Caco-2 (cell line): ENCODE measurements around the gene LRRC8B. TPM values are rescaled to one million over a fixed set of nuclear protein-coding genes. Genes with fewer than 3 reads are reported as not detected.
A peak's percentile ranks its signal among the peaks of the same experiment; 100 is the strongest.

ENCODE experiments used
- BruUV-seq: library from RNA; stranded (reverse); fragments of 400-500 nt; replicated peaks from 2 replicates; lab custom pipeline; 2021; lab: Mats Ljungman, UMichigan
- CTCF ChIA-PET: fragments of 300-600 bp; sonication (Branson Sonifier 250); formaldehyde crosslinking; loops from one replicate; lab custom pipeline; 2022; ENCODE audit warnings: antibody characterized with exemption; lab: Charles Lee
- POLR2A ChIA-PET: fragments of 300-600 bp; sonication (Branson Sonifier 250); formaldehyde crosslinking; loops from one replicate; lab custom pipeline; 2022; ENCODE audit warnings: antibody characterized with exemption; lab: Charles Lee
- DNase-seq, 2 experiments: peaks; one replicate each; pipeline versions ENCODE4 v3.0.0 to v3.0.0-alpha.2; 2020 to 2022
- H3K27me3 ChIP-seq: replicated peaks from 2 replicates; pipeline ENCODE4 v1.6.0; 2011; ENCODE audit warnings: low read length; ENCODE audit not compliant: control insufficient read depth, insufficient read depth
- H3K36me3 ChIP-seq: 2 replicates; pipeline ENCODE4 v1.5.1; 2011; ENCODE audit warnings: low read length; ENCODE audit not compliant: control insufficient read depth, insufficient read depth
- H3K4me1 ChIP-seq: fragments of 250-450 bp; sonication (Bioruptor Pico); 2 replicates; pipeline ENCODE4 v1.5.1; 2020; ENCODE audit warnings: mild to moderate bottlenecking
- H3K4me3 ChIP-seq: 2 replicates; pipeline ENCODE4 v1.5.1; 2011; ENCODE audit warnings: low read depth, mild to moderate bottlenecking, control low read depth, low read length
- H3K9me3 ChIP-seq: fragments of 250-450 bp; sonication (Bioruptor Pico); 2 replicates; pipeline ENCODE4 v1.5.1; 2020; ENCODE audit warnings: mild to moderate bottlenecking, moderate library complexity
- H3K27ac Mint-ChIP-seq: one replicate; pipeline ENCODE4 v1.8.0; 2022; ENCODE audit warnings: mixed read lengths; ENCODE audit not compliant: unreplicated experiment
- H3K27me3 Mint-ChIP-seq: one replicate; pipeline ENCODE4 v1.8.0; 2022; ENCODE audit warnings: mixed read lengths; ENCODE audit not compliant: insufficient read depth, unreplicated experiment
- H3K36me3 Mint-ChIP-seq: one replicate; pipeline ENCODE4 v1.8.0; 2022; ENCODE audit warnings: mild to moderate bottlenecking, mixed read lengths; ENCODE audit not compliant: insufficient read depth, unreplicated experiment
- H3K4me1 Mint-ChIP-seq: one replicate; pipeline ENCODE4 v1.8.0; 2022; ENCODE audit warnings: low read depth, mixed read lengths; ENCODE audit not compliant: unreplicated experiment
- H3K4me3 Mint-ChIP-seq: one replicate; pipeline ENCODE4 v1.8.0; 2022; ENCODE audit warnings: mild to moderate bottlenecking, moderate library complexity, mixed read lengths; ENCODE audit not compliant: unreplicated experiment
- H3K9me3 Mint-ChIP-seq: one replicate; pipeline ENCODE4 v1.8.0; 2022; ENCODE audit warnings: mixed read lengths; ENCODE audit not compliant: unreplicated experiment
- intact Hi-C: fragments of 100-400 bp; cut with micrococcal nuclease; formaldehyde crosslinking; loops from one replicate; pipeline ENCODE4 v1.10.0; 2022; ENCODE audit not compliant: unreplicated experiment
- total RNA-seq: library from RNA; stranded (reverse); gene quantifications from 2 replicates; pipeline ENCODE4 v1.2.3, GENCODE V29; 2022
- TF ChIP-seq, protein P1 (sequence below), 2 experiments: fragments of 200-600 bp in 1 of 2; IDR thresholded peaks; 1 replicate in 1 of 2; 2 replicates in 1 of 2; pipeline versions ENCODE4 v1.5.1 to v1.8.0; 2011 to 2022; ENCODE audit warnings: antibody characterized with exemption in 1 of 2, control low read depth in 1 of 2, inconsistent platforms in 1 of 2, low read depth in 1 of 2, low read length in 1 of 2, mild to moderate bottlenecking in 1 of 2, moderate library complexity in 1 of 2; ENCODE audit not compliant: insufficient read depth in 1 of 2, severe bottlenecking in 1 of 2, unreplicated experiment in 1 of 2

The LRRC8B gene
- total RNA-seq, 1 experiment from 2014 or later: 10.8 TPM

DNA sequence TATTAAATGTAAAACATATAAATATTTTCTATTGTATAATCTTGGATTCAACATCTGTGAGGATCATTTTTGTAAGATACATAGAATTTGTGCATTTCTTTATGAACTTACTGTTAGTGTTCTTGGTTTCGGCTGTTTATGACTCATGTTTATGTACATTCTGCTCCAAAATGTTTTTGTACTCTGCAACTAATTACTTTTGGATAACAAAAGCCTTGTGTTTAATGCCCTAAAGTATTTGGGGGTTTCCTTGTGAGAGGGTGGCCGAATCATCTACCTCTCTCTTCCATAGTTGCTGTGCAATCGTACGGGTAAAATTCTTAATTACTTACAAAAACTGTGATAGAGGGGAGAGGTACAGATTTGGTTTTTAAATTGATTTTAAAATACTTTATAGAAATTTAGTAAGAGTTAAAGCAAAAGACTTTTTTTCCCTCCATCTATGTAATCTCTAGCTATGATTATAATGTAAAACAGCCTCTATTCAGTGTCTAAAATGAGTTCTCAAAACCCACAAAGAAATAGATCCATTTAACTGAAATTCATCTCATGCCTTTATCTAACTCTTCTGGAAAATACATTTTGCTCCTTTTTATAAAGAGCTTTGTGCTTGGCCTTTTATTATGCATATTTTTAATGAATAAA is 69.6 kb downstream of the LRRC8B start:
- Mint-ChIP-seq H3K9me3 (no peaks in the 10 kb centered on the region), H3K4me3 (no peak overlapping the region), H3K27ac (no peak overlapping the region), H3K36me3 (no peaks in the 10 kb centered on the region), H3K27me3 (no peaks in the 10 kb centered on the region), H3K4me1 (no peaks in the 10 kb centered on the region)
- intact Hi-C loops: no loop called here
- H3K27me3 ChIP-seq: no peaks in the 10 kb centered on the region
- no peaks in the 10 kb centered on the region for H3K36me3 ChIP-seq
- ChIA-PET CTCF (no interaction called here), POLR2A (no interaction called here)
- no peak overlapping the region for H3K4me3 ChIP-seq
- TF ChIP-seq, protein P1, sequence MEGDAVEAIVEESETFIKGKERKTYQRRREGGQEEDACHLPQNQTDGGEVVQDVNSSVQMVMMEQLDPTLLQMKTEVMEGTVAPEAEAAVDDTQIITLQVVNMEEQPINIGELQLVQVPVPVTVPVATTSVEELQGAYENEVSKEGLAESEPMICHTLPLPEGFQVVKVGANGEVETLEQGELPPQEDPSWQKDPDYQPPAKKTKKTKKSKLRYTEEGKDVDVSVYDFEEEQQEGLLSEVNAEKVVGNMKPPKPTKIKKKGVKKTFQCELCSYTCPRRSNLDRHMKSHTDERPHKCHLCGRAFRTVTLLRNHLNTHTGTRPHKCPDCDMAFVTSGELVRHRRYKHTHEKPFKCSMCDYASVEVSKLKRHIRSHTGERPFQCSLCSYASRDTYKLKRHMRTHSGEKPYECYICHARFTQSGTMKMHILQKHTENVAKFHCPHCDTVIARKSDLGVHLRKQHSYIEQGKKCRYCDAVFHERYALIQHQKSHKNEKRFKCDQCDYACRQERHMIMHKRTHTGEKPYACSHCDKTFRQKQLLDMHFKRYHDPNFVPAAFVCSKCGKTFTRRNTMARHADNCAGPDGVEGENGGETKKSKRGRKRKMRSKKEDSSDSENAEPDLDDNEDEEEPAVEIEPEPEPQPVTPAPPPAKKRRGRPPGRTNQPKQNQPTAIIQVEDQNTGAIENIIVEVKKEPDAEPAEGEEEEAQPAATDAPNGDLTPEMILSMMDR (IDR thresholded peaks at IDR 0.05; ENCODE audit: insufficient read depth in 1 of 2, low read depth in 1 of 2, low read length in 1 of 2, severe bottlenecking in 1 of 2, unreplicated experiment in 1 of 2): no peak
- no peaks in the 10 kb centered on the region for H3K9me3 ChIP-seq
- no peaks in the 10 kb centered on the region for H3K4me1 ChIP-seq
- no TSS peak for BruUV-seq
- DNase-seq: no peak

DNA sequence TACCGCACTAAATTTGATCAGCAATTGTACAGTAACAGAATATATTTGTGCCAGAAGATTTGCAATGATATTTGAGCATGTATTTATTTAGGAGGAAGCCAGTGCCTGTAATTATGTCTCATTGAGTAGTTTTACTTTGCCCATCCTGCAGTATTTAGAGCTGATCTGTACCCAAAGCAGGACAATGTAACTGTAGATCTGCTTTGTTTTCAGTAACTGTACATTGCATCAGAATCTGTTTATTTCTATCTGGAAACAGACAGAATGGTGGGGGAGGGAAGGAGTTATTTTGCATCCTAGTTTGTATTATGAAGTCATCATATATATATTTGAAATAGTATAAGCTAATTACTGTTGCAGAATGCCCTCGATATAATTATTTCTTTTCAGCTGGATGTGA is 72.1 kb downstream of the LRRC8B start:
- no peaks in the 10 kb centered on the region for H3K27me3 ChIP-seq
- intact Hi-C loops: no loop called here
- no peaks in the 10 kb centered on the region for H3K9me3 Mint-ChIP-seq
- ChIA-PET CTCF (no interaction called here), POLR2A (no interaction called here)
- no peaks in the 10 kb centered on the region for H3K4me1 Mint-ChIP-seq
- no peaks in the 10 kb centered on the region for H3K4me1 ChIP-seq
- TF ChIP-seq, protein P1 (IDR thresholded peaks at IDR 0.05; ENCODE audit: insufficient read depth in 1 of 2, low read depth in 1 of 2, low read length in 1 of 2, severe bottlenecking in 1 of 2, unreplicated experiment in 1 of 2): no peak
- no peak overlapping the region for H3K4me3 Mint-ChIP-seq
- no peaks in the 10 kb centered on the region for H3K27me3 Mint-ChIP-seq
- no TSS peak for BruUV-seq
- H3K36me3 ChIP-seq: no peaks in the 10 kb centered on the region
- H3K36me3 Mint-ChIP-seq: peaks cover 5% of the 10 kb centered on the region
- no peak overlapping the region for H3K4me3 ChIP-seq
- H3K27ac Mint-ChIP-seq: no peak overlapping the region
- no peaks in the 10 kb centered on the region for H3K9me3 ChIP-seq
- no peak for DNase-seq

DNA sequence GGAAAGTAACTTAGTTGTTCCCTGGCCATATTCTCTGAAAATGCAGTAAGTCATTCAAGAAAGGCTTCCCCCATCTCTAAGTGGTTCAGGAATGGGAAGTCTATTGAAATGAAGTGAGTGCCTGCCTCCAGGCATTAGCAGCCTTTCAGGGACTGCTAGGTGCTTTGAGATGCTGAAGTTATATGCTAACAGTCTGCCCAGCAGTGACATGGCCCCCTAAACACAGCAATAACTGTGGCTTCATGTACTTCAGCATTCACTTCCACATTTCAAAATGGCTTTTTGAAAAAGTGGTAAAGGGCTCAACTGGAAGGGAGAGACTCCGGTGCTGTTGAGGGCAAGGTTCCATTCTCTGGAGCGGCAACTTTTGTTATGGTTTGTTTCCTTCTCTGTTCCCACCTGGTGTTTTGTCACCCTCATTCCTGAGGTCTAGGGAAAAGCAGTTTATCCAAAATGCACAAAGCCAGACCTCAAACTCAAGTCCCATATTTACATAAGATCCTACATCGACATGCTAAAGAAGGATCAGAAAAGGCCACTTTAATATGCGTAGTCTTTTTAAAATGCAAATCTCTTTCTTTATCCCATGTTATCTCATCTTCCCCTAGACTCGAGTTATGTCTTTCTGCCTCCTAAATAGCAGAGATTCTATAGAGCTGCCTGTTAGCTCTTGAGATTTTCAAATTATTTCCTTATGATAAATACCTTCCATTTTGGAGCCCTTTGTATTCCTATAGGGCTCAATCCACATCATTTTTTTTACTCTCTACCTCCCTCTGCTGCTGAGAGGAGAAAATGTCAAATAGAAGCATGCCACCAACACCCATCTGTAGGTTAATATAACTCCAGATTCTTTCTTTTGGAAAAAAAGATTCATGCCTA is 74.1 kb downstream of the LRRC8B start:
- no TSS peak for BruUV-seq
- H3K4me1 ChIP-seq: no peaks in the 10 kb centered on the region
- Mint-ChIP-seq H3K4me3 (no peak overlapping the region), H3K4me1 (no peaks in the 10 kb centered on the region), H3K27ac (no peak overlapping the region), H3K27me3 (no peaks in the 10 kb centered on the region), H3K36me3 (peaks cover 5% of the 10 kb centered on the region), H3K9me3 (no peaks in the 10 kb centered on the region)
- no peak overlapping the region for H3K4me3 ChIP-seq
- H3K36me3 ChIP-seq: no peaks in the 10 kb centered on the region
- TF ChIP-seq, protein P1 (IDR thresholded peaks at IDR 0.05; ENCODE audit: insufficient read depth in 1 of 2, low read depth in 1 of 2, low read length in 1 of 2, severe bottlenecking in 1 of 2, unreplicated experiment in 1 of 2): peak; percentile 35 to 46
- CTCF ChIA-PET: no interaction called here
- H3K9me3 ChIP-seq: no peaks in the 10 kb centered on the region
- POLR2A ChIA-PET: no interaction called here
- no peaks in the 10 kb centered on the region for H3K27me3 ChIP-seq
- intact Hi-C loops: loop anchor here (1.0 kb wide), 2 partner anchors 79 to 115 kb away; no protein-coding TSS in a partner anchor
- peak in 1 of 2 experiments; percentile 21 for DNase-seq
